GM19452 (cell line): ENCODE results near the gene ARHGEF7.
"Not testable (repeated sequence)": the region's sequence is repeated elsewhere in the genome, so short reads cannot be mapped to it uniquely, and the experiment has no call there.

Experiments
- ATAC-seq: cut with Tn5 transposase; IDR thresholded peaks from one replicate; pipeline ENCODE4 v1.9.1; 2021; ENCODE audit not compliant: unreplicated experiment

The ARHGEF7 gene

DNA sequence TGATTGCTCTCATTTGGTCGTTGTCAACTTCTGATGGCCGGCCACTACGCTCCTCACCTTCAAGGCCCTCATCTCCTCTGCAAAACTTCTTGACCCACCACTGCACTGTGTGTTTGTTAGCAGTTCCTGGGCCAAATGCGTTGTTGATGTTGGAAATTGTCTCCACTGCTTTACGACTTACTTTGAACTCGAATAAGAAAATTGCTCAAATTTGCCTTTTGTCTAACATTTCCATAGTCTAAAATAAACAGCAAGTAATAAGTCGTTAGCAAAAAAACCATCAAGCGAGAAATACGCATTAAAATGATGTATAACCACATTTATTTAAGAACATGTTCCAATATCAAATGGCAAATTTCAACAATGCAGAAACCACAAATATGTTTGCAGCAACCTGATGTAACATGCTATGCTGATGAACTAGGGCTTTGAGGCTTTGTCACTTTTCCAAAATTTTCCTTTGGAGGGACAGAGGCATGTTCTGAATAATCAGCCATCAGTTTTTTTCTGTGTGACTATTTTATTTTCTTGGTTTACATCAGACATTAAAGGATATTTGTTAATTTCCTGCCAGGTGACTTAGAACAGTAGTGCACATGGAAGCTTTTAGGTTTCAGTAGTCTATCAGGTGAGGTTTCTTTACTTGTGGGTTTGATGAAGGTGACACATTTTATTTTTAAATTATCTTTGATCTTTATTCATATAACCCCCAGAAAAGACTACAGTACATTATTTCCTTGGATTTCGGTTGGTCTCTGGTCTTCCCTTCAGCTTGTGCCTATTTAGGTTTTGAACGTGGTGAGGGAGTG, 130.7 kb downstream of the ARHGEF7 start:
- ATAC-seq: no peak

DNA sequence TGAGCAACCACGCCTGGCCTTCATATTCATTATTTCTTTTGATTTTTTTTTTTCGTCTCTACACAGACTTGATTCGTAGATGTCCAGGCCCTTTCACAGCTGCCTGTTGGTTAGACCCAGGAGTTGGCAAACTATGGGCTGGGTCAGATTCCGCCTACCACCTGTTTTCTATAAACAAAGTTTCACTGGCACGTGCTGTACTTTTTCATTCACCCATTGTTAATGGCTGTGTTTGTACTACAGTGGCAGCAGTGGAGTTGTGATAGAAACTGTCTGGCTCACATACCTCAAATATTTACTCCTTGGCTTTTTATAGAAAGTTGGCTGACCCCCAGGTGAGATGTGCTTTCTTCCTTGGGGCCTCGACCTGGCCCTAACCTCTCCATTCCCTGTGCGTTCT, 132.4 kb downstream of the ARHGEF7 start:
- no peak for ATAC-seq

DNA sequence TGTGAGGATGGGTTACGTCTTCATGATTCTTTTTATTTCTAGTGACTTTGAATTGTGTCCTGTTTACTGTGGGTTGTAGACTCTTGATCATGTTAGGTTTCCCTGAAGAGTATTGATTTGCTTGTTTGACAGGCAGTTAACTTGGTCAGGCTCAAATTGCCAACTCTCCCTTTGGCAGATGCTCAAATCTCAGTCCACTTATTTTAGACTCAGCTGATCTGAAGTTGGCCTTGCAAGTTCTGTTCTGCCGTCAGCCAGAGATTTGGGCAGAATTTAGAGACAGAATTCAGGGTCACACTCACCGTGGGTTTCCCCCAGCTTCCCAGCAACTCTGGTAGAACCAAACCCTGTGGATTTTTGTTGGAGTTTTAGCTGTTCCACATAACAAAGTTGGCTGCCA, 133.7 kb downstream of the ARHGEF7 start:
- no peak for ATAC-seq

DNA sequence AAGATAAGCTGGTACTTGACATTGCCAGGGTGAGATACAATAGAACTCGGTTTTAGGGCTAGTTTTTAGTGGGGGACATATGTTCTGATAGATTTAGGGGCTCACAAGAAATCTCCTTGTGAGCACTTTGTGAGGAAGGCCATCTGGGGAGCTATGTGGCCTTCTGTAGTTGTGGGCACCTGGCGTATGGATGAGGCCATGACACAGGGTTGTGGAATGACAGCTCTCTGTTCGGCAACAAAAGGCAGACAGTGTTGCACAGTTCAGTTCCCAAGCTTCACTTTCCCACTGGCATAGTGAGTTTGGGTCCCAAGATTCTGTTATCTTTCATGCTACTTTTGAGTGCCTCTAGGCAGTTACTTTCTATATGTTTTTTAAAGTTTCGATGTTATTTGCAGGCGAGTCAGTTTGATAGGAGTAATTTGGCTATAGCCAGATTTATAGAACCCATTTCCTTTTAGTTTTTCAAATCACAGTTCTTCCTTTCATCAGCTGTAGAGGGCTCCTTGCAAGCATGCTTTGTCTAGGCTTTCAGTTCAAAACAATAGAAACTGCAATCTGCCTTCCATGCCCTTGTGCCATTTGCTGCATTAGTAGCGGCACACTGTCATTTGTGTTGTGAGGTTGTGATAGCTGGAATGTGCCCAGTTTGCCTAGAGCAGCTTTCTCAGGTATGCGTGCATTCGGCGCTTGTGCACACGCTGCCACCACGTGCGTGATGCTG, 134.7 kb downstream of the ARHGEF7 start:
- no peak for ATAC-seq

DNA sequence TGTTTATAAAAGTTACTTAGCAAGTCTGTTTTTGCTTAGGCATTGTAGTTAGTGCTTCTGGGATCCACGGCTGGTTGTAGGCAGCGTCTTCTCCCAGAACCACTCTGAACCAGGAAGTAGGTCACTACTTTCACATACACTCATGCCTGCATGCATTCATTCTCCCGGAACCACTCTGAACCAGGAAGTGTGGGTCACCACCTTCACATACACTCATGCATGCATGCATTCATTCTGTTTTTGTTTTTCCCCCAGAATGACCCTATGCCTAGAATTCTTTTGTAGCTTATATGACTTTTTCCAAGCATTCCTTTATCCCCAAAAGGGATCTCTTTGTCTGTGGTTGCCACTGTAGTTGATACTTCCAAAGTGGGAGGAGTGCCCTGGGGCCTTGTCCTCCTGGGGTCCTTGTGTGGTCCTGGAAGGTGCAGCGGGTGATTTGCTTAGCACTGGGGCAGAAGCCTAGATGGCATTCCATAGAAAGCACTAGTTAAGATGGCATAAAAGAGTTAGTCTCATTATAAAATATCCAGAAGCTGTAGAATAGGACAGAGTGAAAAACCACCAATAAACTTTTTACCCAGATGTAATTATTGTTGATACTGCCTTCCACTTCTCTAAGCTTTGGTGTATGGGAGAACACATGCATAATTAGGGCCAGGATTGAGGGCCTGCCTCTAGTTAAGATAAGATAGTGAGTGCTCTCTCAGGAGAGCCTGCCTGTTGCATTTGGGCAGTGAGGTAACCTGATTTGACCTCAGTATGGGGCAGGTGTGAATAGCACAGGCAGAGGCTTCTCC, 136.7 kb downstream of the ARHGEF7 start:
- ATAC-seq: no peak

DNA sequence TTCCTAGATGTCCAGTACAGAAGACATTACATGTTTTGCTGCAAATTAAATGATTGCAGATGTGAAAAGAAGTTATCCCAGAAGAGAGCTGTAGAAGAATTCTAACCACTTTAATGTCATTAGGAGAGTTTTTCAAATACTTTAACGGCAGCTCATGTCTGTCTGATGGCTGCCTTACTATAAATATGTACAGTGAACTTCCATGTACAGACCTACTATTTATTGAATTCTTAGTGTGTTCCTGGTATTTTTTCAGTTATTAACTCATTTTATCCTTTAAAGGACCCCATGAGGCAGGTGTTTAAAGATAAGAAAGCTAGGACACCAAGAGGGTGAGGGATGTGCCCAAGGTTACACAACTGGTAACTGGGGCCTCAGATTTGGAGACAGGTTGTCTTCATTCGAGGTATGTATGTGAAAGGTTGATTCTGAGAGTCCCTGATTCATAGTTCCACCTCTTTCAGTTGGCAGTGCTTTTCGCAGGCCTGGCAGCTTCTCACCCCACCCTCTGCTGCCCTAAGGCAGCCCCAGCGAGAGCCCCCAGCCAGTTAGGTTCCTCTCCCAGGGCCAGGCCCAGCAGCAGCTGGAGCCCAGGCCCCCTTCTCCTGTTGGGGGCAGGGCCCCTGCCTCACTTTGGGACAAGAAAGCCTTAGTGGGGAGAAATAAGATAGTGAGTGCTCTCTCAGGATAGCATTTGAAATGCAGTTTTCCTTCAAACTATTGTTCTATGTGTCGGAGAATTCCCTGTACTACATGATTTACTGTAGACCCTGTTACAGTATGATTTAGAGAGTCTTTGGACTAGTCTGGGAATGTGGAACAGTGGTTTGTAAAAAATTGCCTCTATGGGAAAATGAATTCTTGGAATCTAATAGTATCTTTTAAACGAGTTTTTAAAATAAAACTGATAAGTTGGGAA, 137.6 kb downstream of the ARHGEF7 start:
- ATAC-seq: no peak

DNA sequence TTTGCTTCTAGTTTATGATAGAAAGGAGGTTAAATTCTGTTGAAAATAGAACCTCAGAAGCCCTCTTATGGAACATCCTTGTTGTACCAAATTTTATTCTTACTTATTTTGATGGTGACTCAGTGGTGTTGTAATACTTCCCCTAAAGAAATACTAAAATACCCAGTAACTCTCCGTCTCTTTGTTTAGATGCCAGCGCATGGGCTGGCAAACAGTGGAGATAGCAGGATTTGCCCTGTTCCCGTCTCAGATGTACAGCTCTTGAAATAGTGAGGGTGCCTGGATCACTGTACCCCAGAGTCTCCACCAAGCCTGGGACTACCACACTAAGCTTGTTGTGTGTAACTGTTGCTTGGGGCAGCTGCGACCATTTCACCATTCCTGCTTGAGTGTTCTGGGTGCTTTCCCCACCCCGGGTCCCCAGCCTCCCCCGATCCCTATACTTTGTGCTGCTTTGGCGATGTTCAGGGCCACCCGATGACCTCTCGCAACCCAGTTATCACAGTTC, 138.3 kb downstream of the ARHGEF7 start:
- ATAC-seq: no peak

DNA sequence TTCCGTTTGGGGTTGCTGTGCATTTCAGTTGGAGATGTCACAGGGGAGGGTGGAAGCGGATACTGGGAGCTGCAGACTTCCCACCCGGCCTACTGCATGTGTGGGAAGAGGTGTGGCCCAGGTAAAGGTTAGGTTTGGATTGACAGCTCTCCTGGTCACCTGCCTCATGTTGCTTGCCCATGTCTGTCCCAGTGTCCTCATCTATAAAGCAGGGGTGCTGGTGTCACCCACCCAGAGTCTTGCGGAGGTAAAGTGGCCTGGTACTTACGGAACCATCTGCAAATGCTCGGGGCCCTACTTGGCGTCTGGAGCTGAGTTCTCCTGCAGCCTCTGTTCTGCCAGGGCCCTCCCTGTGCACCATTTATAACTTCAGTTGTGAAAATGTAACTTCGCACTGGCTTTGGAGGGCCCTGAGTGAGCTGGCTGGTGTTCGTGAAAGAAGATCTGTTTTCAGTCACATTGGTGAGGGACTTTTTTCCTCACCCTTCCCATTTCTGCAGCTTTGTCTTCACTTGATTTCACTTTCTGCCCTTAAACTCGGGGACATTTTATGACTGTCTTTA, 140.2 kb downstream of the ARHGEF7 start:
- ATAC-seq: no peak

DNA sequence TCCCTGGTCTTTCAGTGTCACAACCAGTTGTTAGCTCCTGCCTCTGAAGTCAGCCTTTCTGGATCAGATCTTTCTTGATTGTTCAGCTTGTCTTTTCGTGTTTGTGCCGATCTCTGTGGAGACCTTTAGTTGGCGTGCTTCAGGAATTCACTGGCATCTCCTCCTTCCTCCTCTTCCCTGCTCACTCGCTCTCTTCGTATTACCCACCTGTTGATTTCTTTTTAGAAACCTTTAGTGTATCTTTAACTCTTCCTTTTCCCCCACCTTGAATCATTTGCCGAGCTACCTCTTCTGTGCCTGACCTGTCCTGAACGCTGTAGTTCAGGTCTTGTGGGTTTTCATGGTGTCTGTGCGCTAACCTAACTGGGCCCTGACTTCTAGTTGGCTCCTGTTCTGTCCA, 141.3 kb downstream of the ARHGEF7 start:
- ATAC-seq: no peak

DNA sequence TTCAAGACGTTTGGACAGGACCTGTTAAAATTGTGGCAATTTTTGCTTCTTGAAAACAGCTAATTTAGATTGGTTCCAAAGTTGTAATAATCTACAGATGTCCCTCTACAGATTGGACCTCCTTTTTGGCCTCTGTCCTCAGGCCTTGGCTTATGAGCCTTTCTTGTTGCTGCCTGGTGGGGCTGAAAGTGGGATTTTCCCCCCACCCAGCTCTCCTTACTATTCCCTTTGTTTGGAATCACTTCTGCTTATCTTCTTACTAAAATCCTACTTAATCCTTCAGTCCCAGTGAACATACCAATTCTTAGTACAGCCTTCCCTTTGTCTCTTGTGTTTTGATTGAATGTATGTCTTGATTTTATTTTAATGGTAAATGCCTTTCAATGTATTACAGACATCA, 141.8 kb downstream of the ARHGEF7 start:
- no peak for ATAC-seq

DNA sequence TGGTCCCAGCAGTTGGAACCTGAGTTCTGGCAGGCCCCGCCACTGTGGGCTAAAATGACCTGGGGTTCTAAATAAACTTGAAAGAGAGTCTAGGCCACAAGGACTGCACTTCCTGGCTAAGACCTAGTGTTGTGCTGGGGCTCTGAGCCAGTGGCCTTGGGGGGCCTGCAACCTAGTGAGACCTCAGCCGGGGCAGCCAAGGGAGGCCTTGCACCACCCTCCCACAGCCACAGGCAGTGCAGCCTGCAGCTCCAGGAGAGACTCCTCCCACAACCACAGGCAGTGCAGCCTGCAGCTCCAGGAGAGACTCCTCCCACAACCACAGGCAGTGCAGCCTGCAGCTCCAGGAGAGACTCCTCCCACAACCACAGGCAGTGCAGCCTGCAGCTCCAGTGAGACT, 142.8 kb downstream of the ARHGEF7 start:
- ATAC-seq: not testable (repeated sequence)

DNA sequence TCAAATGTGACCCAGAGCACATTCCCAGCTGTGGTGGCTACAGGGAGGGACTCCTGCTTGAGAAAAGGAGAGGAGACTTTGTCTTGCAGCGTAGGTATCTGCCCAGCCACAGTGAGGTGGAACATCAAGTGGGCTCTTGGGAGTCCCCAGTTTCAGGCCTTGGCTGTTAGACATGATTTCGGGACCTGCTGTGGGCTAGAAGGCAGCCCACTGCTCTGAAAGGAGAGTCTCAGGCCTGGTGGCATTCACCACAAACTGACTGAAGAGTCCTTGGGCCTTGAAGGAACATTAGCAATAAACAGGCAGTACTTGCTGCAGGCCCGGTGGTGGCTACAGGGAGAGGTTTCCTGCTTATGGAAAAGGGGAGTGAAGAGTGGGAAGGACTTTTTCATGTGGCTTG, 143.5 kb downstream of the ARHGEF7 start:
- ATAC-seq: no peak

DNA sequence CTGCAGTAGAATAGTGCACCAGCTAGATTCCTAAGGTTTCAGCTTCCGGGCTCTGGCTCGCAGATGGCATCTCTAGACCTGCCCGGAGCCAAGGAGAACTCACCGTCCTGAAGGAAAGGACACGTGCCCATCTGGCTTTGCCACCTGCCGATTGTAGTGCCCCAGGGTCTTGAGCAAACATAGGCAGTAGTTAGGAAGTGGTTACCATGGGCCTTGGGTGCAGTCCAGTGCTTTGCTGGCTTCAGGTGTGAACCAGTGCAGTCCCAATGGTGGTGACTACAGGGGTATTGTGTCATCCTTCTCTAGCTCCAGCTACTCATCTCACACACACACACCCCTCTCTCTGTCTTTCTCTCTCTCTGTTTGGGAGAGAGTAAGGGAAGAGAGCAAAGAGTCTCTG, 143.9 kb downstream of the ARHGEF7 start:
- ATAC-seq: no peak

DNA sequence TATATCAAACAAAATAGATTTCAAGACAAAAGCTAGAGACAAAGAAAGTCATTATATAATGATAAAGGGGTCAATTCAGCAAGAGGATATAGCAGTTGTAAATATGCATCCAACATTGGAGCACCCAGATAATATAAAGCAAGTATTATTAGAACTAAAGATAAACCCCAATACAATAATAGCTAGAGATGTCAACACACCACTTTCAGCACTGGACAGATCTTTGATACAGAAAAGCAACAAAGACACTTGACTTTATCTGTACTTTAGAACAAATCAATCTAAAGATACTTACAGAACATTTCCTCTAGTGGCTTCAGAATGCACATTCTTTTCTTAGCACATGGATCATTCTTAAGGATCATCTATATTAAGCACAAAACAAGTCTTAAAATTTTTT, 146.2 kb downstream of the ARHGEF7 start:
- no peak for ATAC-seq

DNA sequence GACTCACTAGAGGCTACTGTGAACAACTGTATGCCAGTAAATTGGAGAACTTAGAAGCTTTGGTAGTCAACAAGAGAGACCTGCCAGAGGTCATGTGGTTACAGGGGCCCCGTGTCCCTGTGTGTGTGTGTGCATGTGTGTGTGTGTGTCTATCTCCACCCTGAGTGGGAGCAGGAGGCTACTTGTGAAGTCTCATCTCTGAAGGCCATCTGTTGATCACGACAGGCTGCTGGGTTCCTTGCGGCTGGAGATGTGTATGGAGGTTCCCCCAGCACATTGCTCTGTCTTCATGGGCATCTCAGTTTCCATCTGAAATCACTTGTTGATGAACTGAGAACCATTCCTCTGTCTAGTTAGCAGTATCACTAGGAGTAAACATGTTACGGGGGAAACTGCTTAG, 147.2 kb downstream of the ARHGEF7 start:
- ATAC-seq: no peak

DNA sequence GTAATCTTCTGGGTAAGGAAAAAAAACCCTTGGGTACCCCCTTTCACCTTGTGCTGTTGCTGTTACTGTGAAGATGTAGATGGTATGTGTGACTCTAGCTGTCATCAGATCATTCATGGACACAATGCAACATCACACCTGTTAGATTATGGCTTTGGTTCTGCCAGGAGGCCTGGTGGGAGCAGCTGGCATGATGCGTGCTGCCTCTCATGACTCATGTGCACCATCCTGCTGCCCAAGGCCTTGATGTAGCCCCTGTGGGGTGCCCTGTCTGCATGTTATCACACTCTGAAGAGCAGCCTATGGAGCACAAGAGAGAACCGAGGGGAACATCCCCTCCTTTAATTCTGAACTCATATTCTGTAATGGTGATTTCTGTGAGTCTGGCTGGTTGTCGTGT, 147.6 kb downstream of the ARHGEF7 start:
- no peak for ATAC-seq

DNA sequence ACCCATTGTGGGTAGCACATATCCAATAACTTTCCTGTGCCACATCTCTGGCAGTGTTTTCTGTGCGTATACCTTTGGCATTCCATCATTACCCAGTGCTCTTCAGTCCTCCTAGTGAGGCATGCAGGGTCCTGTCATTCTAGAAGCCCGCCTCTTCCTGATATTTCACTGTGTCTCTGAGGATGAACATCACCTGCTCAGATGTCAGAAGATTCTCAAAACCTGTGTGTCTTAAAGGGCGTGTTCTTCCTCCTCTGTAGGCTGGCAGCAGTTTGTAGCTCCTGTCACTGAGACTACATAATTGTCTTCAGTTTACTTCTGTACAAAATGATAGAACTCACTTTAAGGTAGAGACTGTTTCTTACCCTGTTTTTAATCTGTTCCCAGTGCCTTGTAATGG, 148.5 kb downstream of the ARHGEF7 start:
- no peak for ATAC-seq

DNA sequence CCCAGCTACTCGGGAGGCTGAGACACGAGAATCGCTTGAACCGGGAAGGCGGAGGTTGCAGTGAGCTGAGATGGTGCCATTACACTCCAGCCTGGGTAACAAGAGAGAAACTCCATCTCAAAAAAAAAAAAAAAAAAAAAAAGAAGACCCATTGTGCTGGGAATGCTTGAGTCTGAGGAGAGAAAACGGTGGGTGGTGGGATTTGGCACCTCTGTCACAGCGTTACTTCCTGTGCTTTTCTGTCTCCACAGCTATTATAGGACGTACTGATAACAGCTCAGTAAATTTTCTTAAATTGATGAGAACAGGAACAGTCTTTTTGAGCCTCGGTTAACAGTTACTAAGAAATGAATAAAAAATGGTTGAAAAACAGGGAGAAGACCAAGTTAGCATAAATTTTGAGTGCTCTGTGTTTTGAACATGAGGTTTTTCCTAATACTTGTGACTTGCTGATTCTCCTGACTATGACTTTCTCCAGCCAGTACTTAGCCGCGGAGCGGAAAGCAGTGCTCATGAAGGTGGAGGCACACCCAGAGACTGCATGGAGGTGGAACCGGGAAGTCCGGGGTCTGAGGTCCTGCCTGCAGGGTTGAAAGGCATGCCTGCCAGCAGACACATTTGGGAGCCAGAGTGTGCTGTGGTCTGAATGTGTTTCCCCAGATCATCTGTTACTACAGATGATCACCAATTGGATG, 150.0 kb downstream of the ARHGEF7 start:
- no peak for ATAC-seq

DNA sequence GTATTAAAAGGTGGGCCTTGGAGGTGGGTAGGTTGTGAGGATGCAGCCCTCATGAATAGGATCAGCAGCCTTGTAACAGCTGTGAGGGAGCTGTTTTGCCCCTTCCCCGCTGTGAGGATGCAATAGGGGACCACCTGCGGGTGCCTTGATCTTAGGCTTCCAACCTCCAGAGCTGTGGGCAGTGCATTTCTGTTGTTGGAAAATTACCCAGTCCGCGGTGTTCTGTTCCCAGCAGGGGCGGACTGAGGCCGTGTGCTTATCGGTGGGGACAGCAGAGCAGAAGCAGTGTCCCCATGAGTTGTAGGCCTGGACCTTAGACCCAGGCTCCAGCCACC, 150.6 kb downstream of the ARHGEF7 start:
- ATAC-seq: no peak

DNA sequence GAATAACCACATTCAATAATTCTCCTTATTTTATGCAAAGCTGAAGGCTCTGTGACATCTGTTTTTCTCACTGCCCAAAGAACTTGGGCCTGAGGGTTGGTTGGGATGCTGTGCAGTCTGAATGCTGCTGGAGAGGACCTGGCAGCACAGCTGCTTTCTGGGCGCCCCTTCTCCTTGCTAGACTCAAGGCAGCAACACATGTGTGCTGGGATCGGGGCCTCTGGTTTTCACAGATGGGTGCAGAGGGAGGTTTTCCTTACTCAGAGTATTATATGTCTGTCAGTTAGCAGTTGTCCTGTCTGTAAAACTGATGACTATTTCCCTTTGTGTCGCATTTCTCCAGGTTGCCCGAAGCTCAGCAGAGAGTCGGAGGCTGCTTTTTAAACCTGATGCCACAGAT, 152.1 kb downstream of the ARHGEF7 start:
- no peak for ATAC-seq
